HG02571 (cell line): ENCODE results near the gene WDR73.
"Not testable (repeated sequence)": the region's sequence is repeated elsewhere in the genome, so short reads cannot be mapped to it uniquely, and the experiment has no call there.

Experiments
- ATAC-seq: cut with Tn5 transposase; IDR thresholded peaks from one replicate; pipeline ENCODE4 v1.9.1; 2021; ENCODE audit warnings: mild to moderate bottlenecking, moderate library complexity; ENCODE audit not compliant: unreplicated experiment

WDR73 gene

GRCh38 chr15:84653910-84654688 lies at the start of gene WDR73:
TSS of gene WDR73 (minus strand) at chr15:84654283. CDS start at chr15:84654274, 9 bp downstream.
- peak; percentile 79 for ATAC-seq

GRCh38 chr15:84703808-84704207 lies 49.7 kb upstream of the WDR73 start:
- no peak for ATAC-seq

- ATAC-seq: no peak
Measured at GRCh38 chr15:84702961-84703482, 48.9 kb upstream of the WDR73 start.

- no peak for ATAC-seq
Measured at GRCh38 chr15:84699538-84700191, 45.6 kb upstream of the WDR73 start.

- no peak for ATAC-seq
Measured at GRCh38 chr15:84697236-84697990, 43.3 kb upstream of the WDR73 start.

- ATAC-seq: no peak
Measured at GRCh38 chr15:84696757-84697156, 42.7 kb upstream of the WDR73 start.

GRCh38 chr15:84690342-84690741 lies 36.3 kb upstream of the WDR73 start:
- ATAC-seq: no peak

GRCh38 chr15:84689858-84690257 lies 35.8 kb upstream of the WDR73 start:
- no peak for ATAC-seq

- not testable (repeated sequence) for ATAC-seq
Measured at GRCh38 chr15:84686446-84686845, 32.4 kb upstream of the WDR73 start.

GRCh38 chr15:84685304-84685703 lies 31.2 kb upstream of the WDR73 start:
- no peak for ATAC-seq

GRCh38 chr15:84684092-84684491 lies 30.0 kb upstream of the WDR73 start:
- ATAC-seq: no peak

- no peak for ATAC-seq
Measured at GRCh38 chr15:84681831-84682230, 27.7 kb upstream of the WDR73 start.

GRCh38 chr15:84671211-84671610 lies 17.1 kb upstream of the WDR73 start:
- ATAC-seq: no peak

GRCh38 chr15:84669726-84670125 lies 15.6 kb upstream of the WDR73 start:
- ATAC-seq: no peak

- no peak for ATAC-seq
Measured at GRCh38 chr15:84668221-84668982, 14.3 kb upstream of the WDR73 start.

- no peak for ATAC-seq
Measured at GRCh38 chr15:84666373-84666772, 12.3 kb upstream of the WDR73 start.

- ATAC-seq: no peak
Measured at GRCh38 chr15:84661001-84661400, 6.9 kb upstream of the WDR73 start.

- no peak for ATAC-seq
Measured at GRCh38 chr15:84659904-84660781, 6.1 kb upstream of the WDR73 start.

- ATAC-seq: no peak
Measured at GRCh38 chr15:84658788-84659411, 4.8 kb upstream of the WDR73 start.
